HT-29 (cell line): ENCODE data around the gene EEA1. TPM values are rescaled to one million over a fixed set of nuclear protein-coding genes. Genes with fewer than 3 reads are reported as not detected.
"Not testable (repeated sequence)": the region's sequence is repeated elsewhere in the genome, so short reads cannot be mapped to it uniquely, and the experiment has no call there.

Source experiments
- DNase-seq: peaks from one replicate; pipeline ENCODE4 v3.0.0-alpha.2; 2015; ENCODE audit warnings: low spot score
- total RNA-seq: library from RNA; depleted of rRNA; stranded (reverse); fragments of >200 nt; shearing (Covaris generic); gene quantifications from 2 replicates; pipeline ENCODE4 v1.2.3, GENCODE V29; 2014

EEA1 gene
- total RNA-seq, 1 experiment from 2014 or later = 3.2 TPM

- DNase-seq = no peak
Measured at GRCh38 chr12:92810370-92810769, 118.7 kb downstream of the EEA1 start.

GRCh38 chr12:92803903-92804302, 125.2 kb downstream of the EEA1 start:
- no peak for DNase-seq

GRCh38 chr12:92802906-92803305, 126.2 kb downstream of the EEA1 start:
- no peak for DNase-seq

GRCh38 chr12:92796650-92797049, 132.4 kb downstream of the EEA1 start:
- no peak for DNase-seq

- no peak for DNase-seq
Measured at GRCh38 chr12:92794814-92795213, 134.3 kb downstream of the EEA1 start.

GRCh38 chr12:92794356-92794755, 134.7 kb downstream of the EEA1 start:
- not testable (repeated sequence) for DNase-seq

GRCh38 chr12:92786045-92786444, 143.1 kb downstream of the EEA1 start:
- DNase-seq = no peak

- no peak for DNase-seq
Measured at GRCh38 chr12:92785563-92785950, 143.5 kb downstream of the EEA1 start.

- peak; percentile 91 for DNase-seq
Measured at GRCh38 chr12:92784797-92785562, 144.1 kb downstream of the EEA1 start.

- DNase-seq = no peak
Measured at GRCh38 chr12:92784356-92784755, 144.7 kb downstream of the EEA1 start.

GRCh38 chr12:92779902-92780301, 149.2 kb downstream of the EEA1 start:
- DNase-seq = no peak

- DNase-seq = no peak
Measured at GRCh38 chr12:92778525-92778924, 150.6 kb downstream of the EEA1 start.

- DNase-seq = no peak
Measured at GRCh38 chr12:92775416-92775815, 153.7 kb downstream of the EEA1 start.

GRCh38 chr12:92771001-92771400, 158.1 kb downstream of the EEA1 start:
- DNase-seq = no peak

- DNase-seq = no peak
Measured at GRCh38 chr12:92769124-92769901, 159.8 kb downstream of the EEA1 start.

- no peak for DNase-seq
Measured at GRCh38 chr12:92765871-92766270, 163.2 kb downstream of the EEA1 start.

- no peak for DNase-seq
Measured at GRCh38 chr12:92764831-92765230, 164.3 kb downstream of the EEA1 start.

- DNase-seq = no peak
Measured at GRCh38 chr12:92762773-92763172, 166.3 kb downstream of the EEA1 start.

GRCh38 chr12:92759634-92760268, 169.3 kb downstream of the EEA1 start:
- DNase-seq = peak; percentile 40

- DNase-seq = no peak
Measured at GRCh38 chr12:92757597-92758121, 171.4 kb downstream of the EEA1 start.

GRCh38 chr12:92756898-92757596, 172.0 kb downstream of the EEA1 start:
- no peak for DNase-seq
